Epithelial cell of esophagus (primary cell): Measurements from ENCODE around the gene ZNF785.
A peak's percentile ranks its signal among the peaks of the same experiment; 100 is the strongest.
"Not testable (repeated sequence)": the region's sequence is repeated elsewhere in the genome, so short reads cannot be mapped to it uniquely, and the experiment has no call there.

ENCODE experiments used
- DNase-seq: peaks from one replicate; pipeline ENCODE4 v3.0.0; 2010; ENCODE audit warnings: low read depth
- H3K4me3 ChIP-seq: 2 replicates; pipeline ENCODE4 v1.5.1; 2011; ENCODE audit warnings: mild to moderate bottlenecking, low read length, control low read depth
- CTCF ChIP-seq: IDR thresholded peaks from 2 replicates; pipeline ENCODE4 v1.5.1; 2011; ENCODE audit warnings: low read depth, mild to moderate bottlenecking, low read length, control low read depth, inconsistent platforms; ENCODE audit not compliant: insufficient read depth; ENCODE audit errors: missing control alignments

Gene ZNF785

DNA sequence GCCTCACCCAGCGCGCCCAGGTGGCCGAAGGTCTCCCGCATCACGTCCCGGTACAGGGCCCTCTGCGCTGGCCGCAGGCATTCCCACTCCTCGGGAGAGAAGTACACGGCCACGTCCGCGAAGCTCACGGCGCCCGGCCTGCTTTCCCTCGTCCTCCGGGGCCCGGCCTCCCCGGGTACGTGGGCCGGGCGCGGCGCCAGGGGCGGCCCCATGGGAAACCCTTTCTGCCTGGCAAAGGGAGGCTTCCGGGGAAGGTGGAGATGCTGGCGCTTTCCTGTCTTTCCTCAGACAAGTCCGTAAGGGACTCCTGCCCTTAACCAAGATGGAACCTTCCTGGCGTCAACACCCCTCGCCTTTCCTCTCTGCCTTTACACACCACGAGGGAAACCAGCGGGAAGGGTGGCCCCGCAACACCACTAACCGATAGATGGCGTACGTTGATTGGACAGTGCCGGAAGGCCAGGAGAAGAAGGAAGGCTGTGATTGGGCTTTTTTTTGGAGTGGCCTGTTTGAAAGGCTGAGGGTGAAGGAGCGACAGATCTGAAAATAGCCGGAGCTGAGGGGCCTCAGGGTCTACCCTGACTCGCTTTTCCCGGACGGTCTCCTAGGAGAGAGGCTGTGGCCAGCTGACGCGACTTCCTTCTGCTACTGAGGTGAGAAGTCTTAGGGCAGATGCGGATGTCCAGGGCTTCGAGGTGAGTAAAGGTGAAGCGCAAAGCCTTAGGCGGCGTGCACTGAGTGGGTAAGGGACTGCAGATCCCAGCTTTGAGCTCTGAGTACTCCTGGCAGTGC, at the start of gene ZNF785:
Gene ZNF785, minus strand, starts transcription at position 298 of the 792 bp plus-strand sequence. Its CDS starts 86 bp downstream, at position 212.
- peak; percentile 25 for TF ChIP-seq CTCF

DNA sequence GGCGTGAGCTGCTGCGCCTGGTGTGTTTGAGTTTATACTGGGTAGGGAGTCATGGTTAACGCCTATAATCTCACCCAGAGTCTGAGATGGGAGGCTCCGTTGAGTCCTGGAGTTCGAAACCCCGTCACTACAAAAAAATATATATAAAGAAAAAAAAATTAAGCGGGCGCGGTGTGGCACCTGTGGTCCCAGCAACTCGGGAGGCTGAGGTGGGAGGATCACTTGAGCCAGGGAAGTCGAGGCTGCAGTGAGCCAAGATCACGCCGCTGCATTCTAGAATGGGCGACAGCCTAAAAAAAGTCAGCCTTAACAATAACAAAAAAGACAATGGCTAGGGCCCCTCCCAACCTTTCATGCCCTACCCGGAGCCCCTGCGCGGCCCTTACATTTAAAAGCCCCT, 48.0 kb upstream of the ZNF785 start:
- no peak for DNase-seq
- TF ChIP-seq CTCF: no peak
- H3K4me3 ChIP-seq: peak overlapping the region; percentile 90

More for the DNA sequence above, at the start of gene ZNF785:
- DNase-seq: peak; percentile 99
- peak within 1 kb of the TSS; percentile 67 for H3K4me3 ChIP-seq

DNA sequence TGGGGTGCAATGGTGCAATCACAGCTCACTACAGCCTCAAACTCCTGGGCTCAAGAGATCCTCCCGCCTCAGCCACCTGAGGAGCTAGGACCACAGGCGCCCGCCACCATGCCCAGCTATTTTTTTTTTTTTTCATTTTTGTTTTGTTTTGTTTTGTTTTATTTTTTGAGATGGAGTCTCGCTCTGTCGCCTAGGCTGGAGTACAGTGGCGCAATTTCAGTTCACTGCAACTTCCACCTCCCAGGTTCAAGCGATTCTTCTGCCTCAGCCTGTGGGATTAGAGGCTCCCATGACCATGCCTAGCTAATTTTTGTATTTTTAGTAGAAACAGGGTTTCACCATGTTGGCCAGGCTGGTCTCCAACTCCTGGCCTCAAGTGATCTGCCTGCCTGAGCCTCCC, 47.0 kb upstream of the ZNF785 start:
- DNase-seq, H3K4me3 ChIP-seq: not testable (repeated sequence)

- TF ChIP-seq CTCF: peak; percentile 98
- H3K4me3 ChIP-seq: no peak overlapping the region
- DNase-seq: peak; percentile 77
Measured at GRCh38 chr16:30628628-30629540, 43.4 kb upstream of the ZNF785 start.

DNA sequence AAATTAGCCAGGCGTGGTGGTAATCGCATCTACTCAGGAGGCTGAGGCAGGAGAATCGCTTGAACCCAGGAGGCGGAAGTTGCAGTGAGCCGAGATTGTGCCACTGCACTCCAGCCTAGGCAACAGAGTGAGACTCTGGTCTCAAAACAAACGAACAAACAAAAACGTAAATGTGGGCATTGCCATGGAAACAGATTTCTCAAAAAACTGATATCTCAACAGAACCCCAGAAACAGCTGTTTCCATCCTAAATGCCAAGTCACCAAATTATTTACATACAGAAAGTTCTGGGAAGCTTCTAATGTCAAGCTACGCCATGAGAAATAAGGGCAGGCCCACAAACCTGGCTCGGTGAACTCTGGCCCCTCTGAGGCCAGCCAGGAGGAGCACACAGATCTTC, 40.7 kb upstream of the ZNF785 start:
- no peak for TF ChIP-seq CTCF
- DNase-seq: no peak
- H3K4me3 ChIP-seq: no peak overlapping the region

DNA sequence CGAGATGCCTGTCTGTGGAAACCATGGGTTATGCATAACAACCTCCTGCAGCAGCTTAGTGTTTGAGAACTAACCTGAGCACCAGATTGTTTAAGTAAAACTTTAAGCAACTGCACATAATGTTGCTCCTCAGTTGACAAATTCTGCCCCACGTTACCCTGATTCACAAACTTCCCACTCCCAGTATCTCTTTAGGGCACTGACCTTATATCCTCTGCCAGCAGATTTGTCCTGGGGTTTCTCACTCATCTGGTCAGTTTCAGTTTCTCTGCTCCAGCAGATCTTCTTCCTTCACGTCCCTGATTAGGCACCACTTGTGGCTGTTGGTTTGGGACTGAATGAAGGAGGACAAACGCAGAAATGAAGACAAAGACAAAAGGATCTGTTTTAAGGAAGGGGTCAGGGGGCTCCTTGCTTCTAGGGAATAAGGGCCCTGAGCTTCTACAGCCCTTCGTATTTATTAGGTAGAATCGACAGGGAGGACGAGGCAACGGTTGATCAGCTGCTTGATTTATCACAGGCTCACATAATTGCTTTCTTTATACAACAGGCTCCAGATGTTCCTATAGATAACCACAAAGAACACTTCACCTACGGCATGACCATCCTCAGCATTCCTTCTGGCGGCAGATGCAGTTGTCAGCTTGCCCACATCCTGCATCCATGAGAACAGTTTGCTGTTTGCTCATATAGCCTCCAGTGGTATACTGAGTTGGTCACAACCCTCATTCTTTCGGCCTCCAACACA, 38.2 kb upstream of the ZNF785 start:
- peak; percentile 53 for DNase-seq
- no peak overlapping the region for H3K4me3 ChIP-seq
- no peak for TF ChIP-seq CTCF
